Spleen (tissue), 7 donors: ENCODE measurements around the gene INKA2.

Experiments
- CTCF ChIP-seq, 11 experiments: fragments of 200-600 bp in 7 of 11; fragments of 450-650 bp in 4 of 11; sonication (generic) in 4 of 11; IDR thresholded peaks in 8 of 11; conservative IDR thresholded peaks in 3 of 11; 1 replicate in 7 of 11; 2 replicates in 4 of 11; pipeline versions ENCODE4 v1.4.0 to v1.8.0; 2016 to 2021; ENCODE audit warnings: antibody characterized with exemption in 11 of 11, inconsistent platforms in 4 of 11, mild to moderate bottlenecking in 1 of 11
- POLR2A ChIP-seq, 3 donors: fragments of 450-650 bp; IDR thresholded peaks; one replicate each; pipeline ENCODE4 v1.5.1; 2017; ENCODE audit warnings: antibody characterized with exemption in 3 of 3, mild to moderate bottlenecking in 1 of 3
- POLR2AphosphoS5 ChIP-seq, 3 donors: sonication (generic); formaldehyde crosslinking; IDR thresholded peaks; one replicate each; pipeline ENCODE4 v1.5.1; 2017; ENCODE audit warnings: antibody characterized with exemption in 3 of 3
- donor health status: DM: no; HTN: no; CAD: no; lungs with moderate emphysema.
- donor health status: DM: no; HTN: no; CAD: no.
- donor health status: DM: no; HTN: no; CAD: no.

GRCh38 chr1:111731956-111732355 is 7.2 kb downstream of the INKA2 start:
- TF ChIP-seq POLR2AphosphoS5 (IDR thresholded peaks at IDR 0.05) (no peak), CTCF (IDR thresholded peaks at IDR 0.05 in 8 of 11, conservative IDR thresholded peaks at IDR 0.05 in 3 of 11) (no peak), POLR2A (IDR thresholded peaks at IDR 0.05) (no peak)
